Natural killer cell treated with Interleukin-12 subunit alpha and Interleukin-12 subunit beta and Interleukin-15 and Interleukin-18, amount 100 ng/mL, for 72 hours (primary cell): ENCODE measurements around the gene IL12RB2. TPM values are rescaled to one million over a fixed set of nuclear protein-coding genes. Genes with fewer than 3 reads are reported as not detected.

Source experiments
- ATAC-seq, 2 donors: fragments of 150-1000 bp; cut with Tn5 transposase in 1 of 2; sonication (Bioruptor Pico), chemical (Tn5 transposase) in 1 of 2; 2 replicates each; pipeline ENCODE4 v1.10.0; 2021
- DNase-seq: peaks from one replicate; pipeline ENCODE4 v3.0.0; 2022; ENCODE audit warnings: low spot score
- H3K27ac Mint-ChIP-seq, 2 donors: 1 replicate in 1 of 2; 2 replicates in 1 of 2; pipeline ENCODE4 v1.8.0; 2022; ENCODE audit warnings: mixed read lengths in 2 of 2, mild to moderate bottlenecking in 1 of 2, moderate library complexity in 1 of 2
- H3K27me3 Mint-ChIP-seq, 2 donors: 1 replicate in 1 of 2; 2 replicates in 1 of 2; pipeline ENCODE4 v1.8.0; 2022; ENCODE audit warnings: mixed read lengths in 2 of 2
- H3K36me3 Mint-ChIP-seq: one replicate; pipeline ENCODE4 v1.8.0; 2022; ENCODE audit warnings: mixed read lengths
- H3K4me1 Mint-ChIP-seq, 2 donors: 1 replicate in 1 of 2; 2 replicates in 1 of 2; pipeline ENCODE4 v1.8.0; 2022; ENCODE audit warnings: low read depth in 2 of 2, mixed read lengths in 2 of 2, mild to moderate bottlenecking in 1 of 2
- H3K4me3 Mint-ChIP-seq: one replicate; pipeline ENCODE4 v1.8.0; 2022; ENCODE audit warnings: mixed read lengths
- H3K9me3 Mint-ChIP-seq: 2 replicates; pipeline ENCODE4 v1.8.0; 2022; ENCODE audit warnings: mixed read lengths
- total RNA-seq, 2 donors: library from RNA; stranded (reverse); gene quantifications; one replicate each; pipeline ENCODE4 v1.2.3, GENCODE V29; 2022

IL12RB2 gene
- total RNA-seq, 2 donors from 2014 or later, result 265 to 317 TPM

DNA sequence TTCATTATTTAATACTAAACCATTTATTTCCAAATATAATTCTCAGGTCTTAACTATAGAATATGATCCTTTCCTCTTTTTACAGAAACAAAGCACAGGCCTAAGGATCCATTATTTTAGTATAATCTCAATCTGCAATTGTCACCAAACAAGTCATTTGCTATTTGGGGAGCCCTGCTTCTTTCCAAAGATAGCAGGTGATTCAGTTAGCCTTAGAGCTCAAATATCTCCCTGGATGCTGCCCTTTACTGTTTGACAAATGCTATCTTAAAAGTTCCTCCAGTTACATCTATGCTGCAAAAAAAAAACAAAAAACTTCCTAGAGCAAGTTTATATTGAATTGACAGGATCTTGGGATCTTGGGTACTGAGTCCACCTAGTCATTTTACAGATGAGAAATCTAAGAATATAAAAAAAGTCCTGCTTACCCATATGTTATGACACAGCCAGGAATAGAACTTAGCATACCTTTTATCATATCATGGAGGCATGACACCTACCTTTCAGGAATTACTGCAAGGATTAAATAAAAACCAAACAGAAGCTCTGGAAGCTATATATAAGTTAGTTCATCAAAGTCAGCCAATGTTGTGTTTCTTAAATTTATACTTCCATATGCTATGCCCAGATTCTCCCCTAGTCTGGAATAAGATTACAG, 113.3 kb downstream of the IL12RB2 start:
- no peak overlapping the region for H3K4me3 Mint-ChIP-seq
- peaks cover 45 to 63% of the 10 kb centered on the region in 2 donors for H3K4me1 Mint-ChIP-seq
- peaks cover 63% of the 10 kb centered on the region for H3K36me3 Mint-ChIP-seq
- H3K27ac Mint-ChIP-seq, result peak overlapping the region; percentile 38 to 54
- DNase-seq (no peak), ATAC-seq (no peak)
- no peaks in the 10 kb centered on the region for H3K27me3 Mint-ChIP-seq
- H3K9me3 Mint-ChIP-seq, result no peaks in the 10 kb centered on the region

DNA sequence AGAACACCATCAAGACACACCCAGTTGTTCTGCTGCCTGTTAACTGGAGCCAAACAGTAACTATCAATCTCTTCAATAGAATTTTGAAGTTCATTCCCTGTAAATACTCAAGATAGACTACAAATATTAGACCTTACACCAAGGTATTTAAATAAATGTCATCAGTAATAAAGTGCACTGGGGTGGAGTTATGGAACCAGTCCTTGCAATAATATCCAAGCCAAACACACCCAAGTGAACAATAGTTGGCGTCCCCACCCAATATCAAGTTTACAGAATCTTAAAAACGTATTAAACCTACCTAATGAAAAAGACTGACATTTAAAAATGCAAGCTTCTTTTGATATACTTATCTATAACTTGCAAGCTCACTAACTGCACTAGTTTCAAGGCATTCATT, 119.8 kb downstream of the IL12RB2 start:
- Mint-ChIP-seq H3K36me3 (peaks cover 60% of the 10 kb centered on the region), H3K9me3 (no peaks in the 10 kb centered on the region), H3K4me3 (peak overlapping the region; percentile 93), H3K27me3 (no peaks in the 10 kb centered on the region), H3K4me1 (peaks cover 50 to 67% of the 10 kb centered on the region in 2 donors), H3K27ac (peak overlapping the region; percentile 99 to 100)
- ATAC-seq (no peak), DNase-seq (no peak)

DNA sequence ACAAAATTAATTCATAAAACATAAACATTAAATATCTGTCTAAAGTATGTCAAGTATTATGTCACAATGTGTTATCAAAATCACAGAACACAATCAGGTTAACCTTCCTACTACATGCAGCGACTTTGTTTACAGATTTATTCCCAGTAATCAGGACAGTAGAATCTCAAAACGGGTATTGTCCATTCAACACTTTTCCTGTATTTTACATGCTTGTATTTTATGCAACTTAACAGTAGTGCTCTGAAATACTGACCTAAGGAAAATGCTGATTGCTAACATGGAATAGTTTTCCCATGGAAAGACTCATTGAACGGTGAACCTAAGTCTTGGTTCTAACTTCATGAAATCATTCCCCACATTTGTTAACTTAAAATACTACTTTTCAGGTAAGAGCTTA, 120.3 kb downstream of the IL12RB2 start:
- Mint-ChIP-seq H3K4me1 (peaks cover 47 to 67% of the 10 kb centered on the region in 2 donors), H3K36me3 (peaks cover 60% of the 10 kb centered on the region), H3K27ac (peak overlapping the region; percentile 99 to 100)

DNA sequence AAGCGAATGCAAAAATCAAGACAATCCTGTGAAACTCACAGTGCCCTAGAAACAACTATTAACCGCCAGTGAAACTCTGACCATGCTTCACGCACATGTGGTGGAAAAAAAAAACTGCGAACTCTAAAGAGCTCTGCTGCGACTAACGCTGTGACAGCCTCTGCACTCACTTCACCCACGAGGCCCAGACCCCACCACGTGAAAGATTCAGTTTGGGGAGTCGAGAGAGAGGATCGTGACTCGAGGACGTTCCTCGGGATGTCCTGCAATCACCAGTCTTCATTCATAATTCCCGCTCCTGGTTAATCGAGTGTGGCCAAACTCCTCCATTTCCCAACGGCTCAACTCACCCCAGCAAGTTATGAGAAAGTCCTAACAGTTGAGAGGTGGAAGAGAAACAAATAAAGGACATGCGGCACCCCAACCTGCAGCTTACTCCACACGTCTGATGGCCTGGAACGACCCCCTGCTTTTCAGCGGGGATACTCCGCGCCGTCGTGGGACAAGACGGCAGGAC, 121.4 kb downstream of the IL12RB2 start:
- ATAC-seq, result no peak
- peaks cover 45 to 60% of the 10 kb centered on the region in 2 donors for H3K4me1 Mint-ChIP-seq

More for the DNA sequence above, 120.3 kb downstream of the IL12RB2 start:
- no peaks in the 10 kb centered on the region for H3K9me3 Mint-ChIP-seq
- no peaks in the 10 kb centered on the region for H3K27me3 Mint-ChIP-seq
- H3K4me3 Mint-ChIP-seq, result peak overlapping the region; percentile 93
- DNase-seq, result no peak
- ATAC-seq, result no peak

DNA sequence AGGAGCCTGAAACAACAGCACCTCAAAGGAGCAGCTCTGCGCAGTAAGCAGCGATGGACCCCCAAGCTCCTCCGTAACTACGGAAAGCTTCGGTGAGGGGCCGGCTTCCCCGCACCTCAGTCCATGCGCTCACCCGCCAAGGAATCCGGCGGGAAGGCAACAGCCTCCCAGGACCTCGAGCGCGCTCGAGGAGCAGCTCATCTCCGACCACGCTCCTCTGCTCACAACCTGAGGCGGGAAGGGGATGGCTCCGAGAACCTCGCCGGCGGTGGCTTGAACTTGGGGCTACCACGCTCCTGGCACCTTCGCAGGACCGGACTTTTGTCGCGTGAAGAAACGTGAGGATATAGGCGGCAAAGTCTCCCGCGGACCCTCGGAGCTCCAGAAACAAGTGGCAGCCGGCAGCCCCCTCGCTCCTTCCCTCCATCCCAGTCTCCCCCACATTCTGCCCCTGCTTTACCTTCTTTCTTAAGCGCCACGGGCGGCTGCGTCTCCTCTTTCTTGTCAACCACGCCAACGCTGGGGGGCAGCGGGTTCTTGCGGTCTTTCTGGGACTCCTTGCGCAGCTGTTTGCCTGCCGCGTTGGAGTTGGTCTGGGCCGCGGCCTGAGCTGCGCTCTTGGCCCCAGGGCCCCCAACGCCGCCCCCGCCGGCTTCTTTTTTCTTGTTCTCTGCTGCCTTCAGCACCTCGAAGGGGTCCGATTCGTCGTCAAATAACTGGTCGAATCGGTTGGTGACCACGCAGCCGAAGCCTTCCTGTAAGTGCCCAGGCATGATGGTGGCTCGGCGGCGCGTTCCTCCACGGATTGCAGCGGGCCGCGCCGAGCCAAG, 122.1 kb downstream of the IL12RB2 start:
- peak overlapping the region; percentile 93 for H3K4me3 Mint-ChIP-seq
- H3K27ac Mint-ChIP-seq, result peak overlapping the region; percentile 99 to 100
- no peaks in the 10 kb centered on the region for H3K27me3 Mint-ChIP-seq
- H3K36me3 Mint-ChIP-seq, result peaks cover 47% of the 10 kb centered on the region
- peaks cover 41 to 56% of the 10 kb centered on the region in 2 donors for H3K4me1 Mint-ChIP-seq
- peak; percentile 1 for ATAC-seq
- H3K9me3 Mint-ChIP-seq, result no peaks in the 10 kb centered on the region
- no peak for DNase-seq

More for the DNA sequence above, 121.4 kb downstream of the IL12RB2 start:
- Mint-ChIP-seq H3K4me3 (peak overlapping the region; percentile 93), H3K9me3 (no peaks in the 10 kb centered on the region), H3K27ac (peak overlapping the region; percentile 99 to 100), H3K27me3 (no peaks in the 10 kb centered on the region), H3K36me3 (peaks cover 51% of the 10 kb centered on the region)
- DNase-seq, result no peak

DNA sequence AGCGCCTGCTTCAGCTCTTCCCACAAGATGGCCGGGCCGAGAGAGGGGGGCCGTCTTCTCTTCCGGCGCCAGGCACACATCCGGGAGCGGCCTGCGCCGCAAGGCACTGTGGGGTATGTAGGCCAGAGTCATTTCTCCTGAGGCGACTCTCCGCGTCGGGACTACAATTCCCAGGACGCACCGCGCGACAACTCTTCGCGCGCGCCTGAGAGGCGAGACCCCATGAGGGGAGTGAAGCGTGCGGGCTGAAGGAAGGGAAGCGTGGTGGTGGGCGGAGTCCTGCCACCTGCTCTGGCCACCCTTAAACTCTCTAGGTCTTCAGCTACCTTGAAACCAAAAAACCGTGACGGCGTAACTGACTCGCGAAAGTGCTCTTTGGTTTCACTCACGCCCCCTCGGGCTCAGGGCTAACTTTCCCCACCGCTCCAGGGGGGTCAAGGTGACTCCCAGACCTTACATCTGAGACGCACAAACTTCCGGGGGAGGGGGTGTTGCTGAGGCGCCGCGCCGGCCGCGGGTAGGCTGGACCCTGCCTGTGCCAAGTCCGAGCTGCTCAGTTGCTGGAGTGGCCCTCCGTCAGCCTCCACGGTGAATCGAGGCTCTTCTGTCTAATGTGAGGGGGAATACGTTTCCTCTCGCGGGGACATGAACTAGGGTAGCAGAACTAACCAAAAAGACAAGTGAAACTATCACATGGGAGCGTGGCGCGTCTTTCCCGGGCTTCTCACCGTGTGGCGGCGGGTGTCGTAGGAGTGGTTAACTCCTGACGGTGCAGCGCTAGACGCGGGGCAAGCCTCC, 122.9 kb downstream of the IL12RB2 start, which contains the start of gene SERBP1:
Gene SERBP1 (minus strand): TSS at position 45 of the 798 bp plus-strand sequence. CDS start 102 bp downstream, outside the sequence.
- Mint-ChIP-seq H3K27me3 (no peaks in the 10 kb centered on the region), H3K4me1 (peaks cover 37 to 48% of the 10 kb centered on the region in 2 donors), H3K4me3 (peak within 1 kb of the TSS; percentile 93), H3K36me3 (peaks cover 39% of the 10 kb centered on the region), H3K27ac (peak within 1 kb of the TSS; percentile 99 to 100), H3K9me3 (no peaks in the 10 kb centered on the region)
- ATAC-seq (peak; percentile 95 to 97), DNase-seq (peak; percentile 96)

DNA sequence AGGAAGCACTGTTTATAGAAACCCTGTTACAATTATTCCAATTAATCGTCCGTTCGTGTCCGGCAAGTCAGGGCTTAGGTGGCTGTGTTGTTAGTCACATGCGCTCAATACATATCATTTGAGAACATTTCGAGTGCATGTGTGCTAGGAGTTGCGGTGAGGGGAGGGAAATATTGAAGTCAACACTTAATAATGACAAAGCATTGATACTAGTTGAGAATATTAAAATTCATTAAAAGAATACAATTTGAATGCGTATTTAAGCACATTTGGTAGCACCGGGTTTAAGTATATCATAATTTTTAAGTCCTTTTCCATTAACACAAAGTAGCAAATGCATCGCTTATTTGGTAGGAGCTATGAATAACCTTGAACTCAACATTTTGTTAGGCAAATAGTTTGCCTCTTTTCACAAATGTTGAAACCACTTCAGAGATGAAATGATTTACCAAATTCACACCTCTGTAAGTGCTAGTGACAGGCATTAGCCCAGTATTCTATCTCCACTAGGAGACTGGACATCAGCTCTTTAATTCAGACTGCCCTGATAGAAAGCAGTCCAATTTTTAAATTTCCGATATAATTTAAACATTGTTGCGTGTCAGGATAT, 123.6 kb downstream of the IL12RB2 start:
- Mint-ChIP-seq H3K27me3 (no peaks in the 10 kb centered on the region), H3K4me3 (peak overlapping the region; percentile 93), H3K4me1 (peaks cover 30 to 41% of the 10 kb centered on the region in 2 donors), H3K27ac (peak overlapping the region; percentile 99 to 100), H3K9me3 (no peaks in the 10 kb centered on the region), H3K36me3 (peaks cover 32% of the 10 kb centered on the region)
- ATAC-seq (no peak), DNase-seq (no peak)

DNA sequence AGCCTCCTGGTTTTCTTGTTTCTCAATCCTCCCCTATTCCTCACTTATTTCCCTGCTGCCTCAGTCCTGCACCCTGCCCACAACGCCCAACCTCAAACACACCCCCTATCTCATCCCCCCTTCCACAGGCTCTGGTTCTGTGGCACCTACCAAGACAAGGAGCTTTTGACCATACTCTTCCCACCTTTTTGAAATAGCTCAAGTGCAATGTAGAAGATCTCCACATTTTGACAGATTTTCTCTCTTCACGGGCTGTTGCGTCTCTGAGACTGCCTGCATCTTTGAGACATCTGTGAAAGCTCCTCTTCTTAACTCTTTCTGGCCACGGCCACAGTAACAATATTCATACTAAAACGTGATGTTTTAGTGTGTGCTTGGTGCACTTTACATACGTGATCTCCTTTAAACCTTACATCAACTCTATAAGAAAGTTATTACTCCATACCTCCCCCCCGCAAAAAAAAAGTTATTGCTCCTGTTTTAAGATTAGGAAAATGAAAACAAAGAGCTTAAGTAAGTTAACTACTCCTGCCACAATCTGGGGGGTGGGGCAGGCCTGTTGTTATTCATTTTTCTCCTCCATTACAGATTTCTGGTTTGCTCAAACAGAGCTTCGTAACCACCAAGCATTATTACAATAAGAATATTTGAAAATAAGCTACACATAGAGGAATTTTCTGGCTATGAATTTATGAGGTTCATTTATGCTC, 124.4 kb downstream of the IL12RB2 start:
- DNase-seq (no peak), ATAC-seq (no peak)
- Mint-ChIP-seq H3K4me3 (peak overlapping the region; percentile 93), H3K36me3 (peaks cover 27% of the 10 kb centered on the region), H3K27me3 (no peaks in the 10 kb centered on the region), H3K4me1 (peaks cover 27 to 36% of the 10 kb centered on the region in 2 donors), H3K27ac (peak overlapping the region; percentile 18 to 99), H3K9me3 (no peaks in the 10 kb centered on the region)

DNA sequence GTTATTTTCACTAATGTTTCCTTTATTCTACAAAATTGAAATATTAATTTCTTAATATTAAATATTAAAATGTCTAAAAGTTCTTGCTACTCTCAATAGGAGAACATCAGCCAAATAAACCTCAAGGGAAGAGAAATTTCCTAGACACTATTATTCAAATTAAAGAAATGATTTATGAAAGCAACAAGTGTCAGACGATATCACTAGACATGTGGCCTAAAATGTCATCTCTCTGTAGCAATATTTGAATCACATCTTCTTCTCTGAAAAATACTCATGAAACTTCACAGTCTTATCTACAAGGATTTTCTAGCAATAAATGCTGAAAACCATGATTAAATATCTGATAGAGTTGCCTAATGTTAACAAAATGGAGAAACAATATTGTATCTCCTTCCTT, 125.1 kb downstream of the IL12RB2 start:
- peaks cover 20% of the 10 kb centered on the region for H3K36me3 Mint-ChIP-seq
- no peaks in the 10 kb centered on the region for H3K9me3 Mint-ChIP-seq

DNA sequence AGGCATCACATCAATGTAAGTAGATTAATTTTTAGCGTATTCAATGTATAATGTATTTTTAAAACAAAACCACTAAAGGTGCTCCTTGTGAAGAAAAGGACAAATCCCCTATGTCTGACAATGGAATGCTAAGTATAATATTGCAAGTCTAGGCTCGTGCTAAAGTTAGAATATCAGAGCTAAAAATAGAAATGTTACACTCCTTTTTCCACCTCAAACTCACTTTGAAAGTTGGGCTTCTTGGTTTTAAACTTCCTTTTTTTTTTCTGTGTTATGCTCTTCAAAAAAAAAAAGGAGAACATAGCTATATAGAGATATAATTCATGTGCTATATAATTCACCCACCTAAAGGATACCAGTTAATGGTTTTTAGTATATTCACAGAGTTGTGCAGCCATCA, 126.2 kb downstream of the IL12RB2 start:
- no peak for DNase-seq
- no peaks in the 10 kb centered on the region for H3K27me3 Mint-ChIP-seq
- no peak overlapping the region for H3K4me3 Mint-ChIP-seq
- no peak for ATAC-seq
- no peaks in the 10 kb centered on the region for H3K9me3 Mint-ChIP-seq
- H3K27ac Mint-ChIP-seq, result peak overlapping the region; percentile 12 to 31
- peaks cover 10% of the 10 kb centered on the region for H3K36me3 Mint-ChIP-seq
- peaks cover 17 to 18% of the 10 kb centered on the region in 2 donors for H3K4me1 Mint-ChIP-seq

More for the DNA sequence above, 125.1 kb downstream of the IL12RB2 start:
- DNase-seq (no peak), ATAC-seq (no peak)
- H3K27ac Mint-ChIP-seq, result peak overlapping the region in 1 of 2 donors; percentile 12
- no peaks in the 10 kb centered on the region for H3K27me3 Mint-ChIP-seq
- H3K4me3 Mint-ChIP-seq, result peak overlapping the region; percentile 13
- H3K4me1 Mint-ChIP-seq, result peaks cover 20 to 29% of the 10 kb centered on the region in 2 donors

DNA sequence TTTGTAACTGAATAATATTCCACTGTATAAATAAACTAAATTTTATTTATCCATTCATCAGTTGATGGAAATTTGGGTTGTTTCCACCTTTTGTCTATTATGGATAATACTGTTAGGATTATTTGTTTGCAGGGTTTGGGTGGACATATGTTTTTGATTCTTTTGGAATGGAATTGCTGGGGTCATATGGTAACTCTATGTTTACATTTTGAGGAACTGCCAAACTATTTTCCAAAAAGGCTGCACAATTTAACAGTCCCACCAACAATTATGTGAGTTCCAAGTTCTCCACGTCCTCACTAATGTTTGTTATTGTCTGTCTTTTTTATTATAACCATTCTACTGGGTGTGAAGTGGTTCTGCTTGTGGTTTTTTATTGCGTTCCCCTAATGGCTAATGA, 126.8 kb downstream of the IL12RB2 start:
- Mint-ChIP-seq H3K4me1 (peaks cover 14% of the 10 kb centered on the region in 2 donors), H3K4me3 (no peak overlapping the region), H3K36me3 (peaks cover 5% of the 10 kb centered on the region), H3K27me3 (no peaks in the 10 kb centered on the region), H3K9me3 (no peaks in the 10 kb centered on the region), H3K27ac (no peak overlapping the region)
- no peak for ATAC-seq
- no peak for DNase-seq

DNA sequence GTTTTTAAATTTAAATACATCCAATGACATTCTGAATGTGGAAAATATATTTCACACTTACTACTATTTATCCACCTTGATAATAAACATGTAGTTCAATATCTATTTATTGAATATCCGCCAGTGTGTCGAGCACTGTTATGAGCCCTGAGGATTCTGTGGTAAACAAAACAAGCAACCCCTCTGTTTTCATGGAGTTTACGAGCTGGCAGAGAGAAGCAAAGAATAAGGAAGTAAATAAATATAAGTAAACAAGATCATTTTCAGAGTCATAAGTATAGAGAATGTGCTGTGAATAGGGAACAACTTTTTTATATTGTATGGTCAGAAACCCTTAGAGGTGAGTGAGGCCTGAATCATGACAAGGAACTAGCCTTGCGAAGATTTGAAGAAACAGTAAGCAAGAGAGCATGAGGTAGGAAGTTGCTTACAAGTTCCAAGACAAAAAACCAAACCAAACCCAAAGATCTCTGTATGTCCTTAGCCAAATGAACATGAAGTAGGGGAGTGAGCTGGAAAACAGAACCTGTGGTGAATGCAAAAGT, 128.9 kb downstream of the IL12RB2 start:
- no peaks in the 10 kb centered on the region for H3K9me3 Mint-ChIP-seq

More for the DNA sequence above, 128.9 kb downstream of the IL12RB2 start:
- H3K4me3 Mint-ChIP-seq, result no peak overlapping the region
- H3K27ac Mint-ChIP-seq, result no peak overlapping the region
- H3K36me3 Mint-ChIP-seq, result no peaks in the 10 kb centered on the region
- H3K27me3 Mint-ChIP-seq, result no peaks in the 10 kb centered on the region
- DNase-seq (no peak), ATAC-seq (no peak)
- peaks cover 6 to 7% of the 10 kb centered on the region in 2 donors for H3K4me1 Mint-ChIP-seq
